Thyroid gland (tissue), 4 donors: ENCODE data around the gene CFHR1.

Experiments used
- CTCF ChIP-seq, 6 experiments: fragments of 200-600 bp in 3 of 6; fragments of 450-650 bp in 3 of 6; sonication (generic) in 3 of 6; IDR thresholded peaks; one replicate each; pipeline ENCODE4 v1.5.1; 2016 to 2019; ENCODE audit warnings: antibody characterized with exemption in 6 of 6, mild to moderate bottlenecking in 2 of 6, inconsistent platforms in 1 of 6, moderate library complexity in 1 of 6
- POLR2A ChIP-seq, 2 donors: fragments of 450-650 bp; IDR thresholded peaks; one replicate each; pipeline ENCODE4 v1.6.1; 2017; ENCODE audit warnings: antibody characterized with exemption in 2 of 2, mild to moderate bottlenecking in 2 of 2, moderate library complexity in 1 of 2

GRCh38 chr1:196773713-196774112 lies 45.8 kb upstream of the CFHR1 start:
- TF ChIP-seq CTCF (IDR thresholded peaks at IDR 0.05) (no peak), POLR2A (IDR thresholded peaks at IDR 0.05) (no peak)
